NCI-H1417 treated with DMSO at 0.1 percent for 48 hours (cell line): ENCODE measurements around the gene SLC22A6.

ENCODE experiments used
- DNase-seq: peaks from one replicate; lab custom pipeline; 2025; lab: John Stamatoyannopoulos, UW

SLC22A6 gene

GRCh38 chr11:62984451-62984991 lies at the start of gene SLC22A6:
Gene SLC22A6 (minus strand): TSS chr11:62984967. CDS start chr11:62984690, 277 bp downstream.
- DNase-seq: no peak

GRCh38 chr11:63032457-63032856 lies 47.7 kb upstream of the SLC22A6 start:
- DNase-seq: no peak

GRCh38 chr11:63023841-63024648 lies 39.3 kb upstream of the SLC22A6 start:
- no peak for DNase-seq

GRCh38 chr11:63023222-63023814 lies 38.6 kb upstream of the SLC22A6 start:
- no peak for DNase-seq

GRCh38 chr11:63022441-63022840 lies 37.7 kb upstream of the SLC22A6 start:
- DNase-seq: no peak

GRCh38 chr11:63020671-63021291 lies 36.0 kb upstream of the SLC22A6 start:
- no peak for DNase-seq

- DNase-seq: no peak
Measured at GRCh38 chr11:63019506-63019905, 34.7 kb upstream of the SLC22A6 start.

GRCh38 chr11:63017306-63017974 lies 32.7 kb upstream of the SLC22A6 start:
- no peak for DNase-seq

GRCh38 chr11:63015521-63016215 lies 30.9 kb upstream of the SLC22A6 start, which contains the start of gene SLC22A8:
Gene SLC22A8 (minus strand): TSS chr11:63015841. CDS start chr11:63014958, 883 bp downstream.
- DNase-seq: no peak

GRCh38 chr11:63014408-63015055 lies 29.8 kb upstream of the SLC22A6 start:
- DNase-seq: no peak

- DNase-seq: no peak
Measured at GRCh38 chr11:63012839-63013238, 28.1 kb upstream of the SLC22A6 start.

- no peak for DNase-seq
Measured at GRCh38 chr11:63012430-63012829, 27.7 kb upstream of the SLC22A6 start.

- DNase-seq: no peak
Measured at GRCh38 chr11:63010934-63011439, 26.2 kb upstream of the SLC22A6 start.

- DNase-seq: no peak
Measured at GRCh38 chr11:63007920-63008319, 23.2 kb upstream of the SLC22A6 start.

- DNase-seq: no peak
Measured at GRCh38 chr11:63001456-63001855, 16.7 kb upstream of the SLC22A6 start.

GRCh38 chr11:62999649-63000048 lies 14.9 kb upstream of the SLC22A6 start:
- DNase-seq: no peak

- DNase-seq: no peak
Measured at GRCh38 chr11:62999156-62999555, 14.4 kb upstream of the SLC22A6 start.

GRCh38 chr11:62996271-62996670 lies 11.5 kb upstream of the SLC22A6 start:
- DNase-seq: no peak

- DNase-seq: no peak
Measured at GRCh38 chr11:62994775-62995174, 10.0 kb upstream of the SLC22A6 start.

GRCh38 chr11:62988276-62988675 lies 3.5 kb upstream of the SLC22A6 start:
- no peak for DNase-seq
